Measurements from ENCODE around the gene RPL21. TPM values are rescaled to one million over a fixed set of nuclear protein-coding genes. Genes with fewer than 3 reads are reported as not detected.
"Not testable (repeated sequence)": the region's sequence is repeated elsewhere in the genome, so short reads cannot be mapped to it uniquely, and the experiment has no call there.

Gene RPL21
- total RNA-seq, 6 donors from 2014 or later, result 158 to 853 (median 524) TPM

DNA sequence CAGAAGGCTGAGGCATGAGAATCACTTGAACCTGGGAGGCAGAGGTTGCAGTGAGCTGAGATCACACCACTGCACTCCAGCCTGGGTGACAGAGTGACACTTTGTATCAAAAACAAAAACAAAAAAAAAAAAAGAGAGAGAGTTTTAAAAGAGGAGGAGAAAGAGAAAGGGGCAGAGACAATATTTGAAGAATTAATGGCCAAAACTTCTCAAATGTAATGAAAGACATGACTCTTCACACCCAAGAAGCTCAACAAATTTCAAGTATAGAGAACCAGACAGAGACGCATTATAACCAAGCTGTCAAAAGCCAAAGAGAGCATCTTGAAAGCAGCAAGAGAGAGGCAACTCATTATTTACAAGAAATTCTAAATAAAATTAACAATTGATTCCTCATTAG lies 42.8 kb upstream of the RPL21 start:
- H3K4me3 ChIP-seq, result no peak overlapping the region
- H3K4me1 ChIP-seq, result no peaks in the 10 kb centered on the region
- H3K9me3 ChIP-seq, result no peaks in the 10 kb centered on the region
- DNase-seq, result no peak
- no peak for ATAC-seq (ENCODE audit: low FRiP score in 2 of 2)
- no peak for TF ChIP-seq EP300 (IDR thresholded peaks at IDR 0.05)
- TF ChIP-seq, protein P1, sequence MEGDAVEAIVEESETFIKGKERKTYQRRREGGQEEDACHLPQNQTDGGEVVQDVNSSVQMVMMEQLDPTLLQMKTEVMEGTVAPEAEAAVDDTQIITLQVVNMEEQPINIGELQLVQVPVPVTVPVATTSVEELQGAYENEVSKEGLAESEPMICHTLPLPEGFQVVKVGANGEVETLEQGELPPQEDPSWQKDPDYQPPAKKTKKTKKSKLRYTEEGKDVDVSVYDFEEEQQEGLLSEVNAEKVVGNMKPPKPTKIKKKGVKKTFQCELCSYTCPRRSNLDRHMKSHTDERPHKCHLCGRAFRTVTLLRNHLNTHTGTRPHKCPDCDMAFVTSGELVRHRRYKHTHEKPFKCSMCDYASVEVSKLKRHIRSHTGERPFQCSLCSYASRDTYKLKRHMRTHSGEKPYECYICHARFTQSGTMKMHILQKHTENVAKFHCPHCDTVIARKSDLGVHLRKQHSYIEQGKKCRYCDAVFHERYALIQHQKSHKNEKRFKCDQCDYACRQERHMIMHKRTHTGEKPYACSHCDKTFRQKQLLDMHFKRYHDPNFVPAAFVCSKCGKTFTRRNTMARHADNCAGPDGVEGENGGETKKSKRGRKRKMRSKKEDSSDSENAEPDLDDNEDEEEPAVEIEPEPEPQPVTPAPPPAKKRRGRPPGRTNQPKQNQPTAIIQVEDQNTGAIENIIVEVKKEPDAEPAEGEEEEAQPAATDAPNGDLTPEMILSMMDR (IDR thresholded peaks at IDR 0.05), result no peak
- no peak for TF ChIP-seq POLR2AphosphoS5 (IDR thresholded peaks at IDR 0.05)
- TF ChIP-seq POLR2A (IDR thresholded peaks at IDR 0.05), result no peak
- H3K27me3 ChIP-seq, result no peaks in the 10 kb centered on the region
- no peaks in the 10 kb centered on the region for H3K36me3 ChIP-seq
- H3K27ac ChIP-seq, result no peak overlapping the region
- WGBS, 2 donors, result 92 to 96% methylated on average over 1 of the region's 1 CpG

DNA sequence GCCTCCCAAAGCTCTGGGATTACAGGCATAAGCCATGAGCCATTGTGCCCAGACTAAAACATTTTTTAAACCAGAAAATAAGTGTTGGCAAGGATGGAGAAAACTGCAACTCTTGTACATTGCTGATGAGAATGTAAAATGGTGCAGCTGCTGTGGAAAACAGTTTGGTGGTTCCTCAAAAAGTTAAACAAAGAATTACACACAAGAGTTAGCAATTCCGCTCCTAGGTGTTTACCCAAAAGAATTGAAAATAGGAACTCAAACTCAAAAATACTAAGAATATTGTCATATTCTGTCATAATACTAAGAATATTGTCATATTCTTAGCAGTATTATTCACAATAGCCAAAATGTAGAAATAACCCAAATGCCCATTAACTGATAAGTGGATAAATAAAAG lies 40.1 kb upstream of the RPL21 start:
- H3K36me3 ChIP-seq, result no peaks in the 10 kb centered on the region
- H3K27ac ChIP-seq, result no peak overlapping the region
- ATAC-seq (ENCODE audit: low FRiP score in 2 of 2) (no peak), DNase-seq (no peak)
- no peaks in the 10 kb centered on the region for H3K4me1 ChIP-seq
- no peak overlapping the region for H3K4me3 ChIP-seq
- no peak for TF ChIP-seq POLR2A (IDR thresholded peaks at IDR 0.05)
- no peak for TF ChIP-seq POLR2AphosphoS5 (IDR thresholded peaks at IDR 0.05)
- TF ChIP-seq EP300 (IDR thresholded peaks at IDR 0.05), result no peak
- TF ChIP-seq, protein P1 (IDR thresholded peaks at IDR 0.05), result no peak
- no peaks in the 10 kb centered on the region for H3K9me3 ChIP-seq
- H3K27me3 ChIP-seq, result no peaks in the 10 kb centered on the region
- WGBS, 2 donors, result 95 to 100% methylated on average over 1 of the region's 1 CpG

DNA sequence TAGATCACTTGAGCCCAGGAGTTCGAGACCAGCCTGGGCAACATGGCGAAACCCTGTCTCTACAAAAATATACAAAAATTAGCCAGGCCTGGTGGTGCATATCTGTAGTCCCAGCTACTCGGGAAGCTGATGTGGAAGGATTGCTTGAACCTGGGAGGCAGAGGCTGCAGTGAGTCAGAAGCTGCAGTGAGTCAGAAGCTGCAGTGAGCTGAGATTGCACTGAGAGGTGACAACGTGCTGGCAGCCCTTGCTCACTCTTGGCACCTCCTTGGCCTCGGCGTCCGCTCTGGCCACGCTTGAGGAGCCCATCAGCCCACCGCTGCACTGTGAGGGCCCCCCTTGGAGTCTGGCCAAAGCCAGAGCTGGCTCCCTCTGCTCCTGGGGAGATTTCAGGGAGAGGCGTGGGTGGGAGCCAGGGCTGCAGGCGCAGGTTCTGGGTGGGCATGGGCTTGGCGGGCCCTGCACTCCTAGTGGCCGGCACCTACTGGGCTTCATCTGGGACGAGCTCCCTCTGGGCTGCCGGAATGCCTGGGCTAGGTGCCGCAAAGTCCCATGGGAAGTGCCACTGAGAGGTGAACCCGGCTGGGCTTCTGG lies 39.5 kb upstream of the RPL21 start:
- TF ChIP-seq, protein P1 (IDR thresholded peaks at IDR 0.05), result no peak
- TF ChIP-seq POLR2AphosphoS5 (IDR thresholded peaks at IDR 0.05), result no peak
- H3K27ac ChIP-seq, result no peak overlapping the region
- H3K4me3 ChIP-seq, result no peak overlapping the region
- H3K27me3 ChIP-seq, result no peaks in the 10 kb centered on the region
- 87 to 90% methylated on average over 4 to 17 of the region's 17 CpGs for WGBS, 2 donors
- no peaks in the 10 kb centered on the region for H3K36me3 ChIP-seq
- H3K4me1 ChIP-seq, result no peaks in the 10 kb centered on the region
- DNase-seq (peak in 1 of 2 donors; percentile 58), ATAC-seq (ENCODE audit: low FRiP score in 2 of 2) (no peak)
- H3K9me3 ChIP-seq, result no peaks in the 10 kb centered on the region

DNA sequence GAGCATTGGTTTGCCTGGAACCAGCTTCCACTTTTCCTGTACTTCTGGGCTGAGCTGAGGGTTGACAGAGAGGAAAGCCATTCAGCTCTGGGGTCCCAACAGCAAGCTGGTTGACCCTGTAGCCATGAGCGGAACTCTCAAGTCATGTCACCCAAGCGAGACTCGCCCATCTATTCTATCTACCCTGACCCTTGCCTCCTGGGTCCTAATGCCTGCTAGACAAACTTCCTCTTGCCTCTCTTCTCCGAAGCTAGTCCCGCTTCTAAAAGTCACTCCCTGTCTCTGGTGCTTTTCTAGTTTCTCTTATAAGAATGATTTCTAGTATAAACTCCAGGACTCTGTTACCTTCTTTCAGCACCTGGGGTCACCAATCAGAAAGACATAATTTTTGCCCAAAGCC lies 38.0 kb upstream of the RPL21 start:
- not testable (repeated sequence) for H3K4me3 ChIP-seq; H3K36me3 ChIP-seq; DNase-seq; H3K9me3 ChIP-seq; H3K4me1 ChIP-seq; H3K27me3 ChIP-seq; ATAC-seq (ENCODE audit: low FRiP score in 2 of 2); H3K27ac ChIP-seq
- WGBS, 2 donors, result 94 to 95% methylated on average over 5 of the region's 5 CpGs

DNA sequence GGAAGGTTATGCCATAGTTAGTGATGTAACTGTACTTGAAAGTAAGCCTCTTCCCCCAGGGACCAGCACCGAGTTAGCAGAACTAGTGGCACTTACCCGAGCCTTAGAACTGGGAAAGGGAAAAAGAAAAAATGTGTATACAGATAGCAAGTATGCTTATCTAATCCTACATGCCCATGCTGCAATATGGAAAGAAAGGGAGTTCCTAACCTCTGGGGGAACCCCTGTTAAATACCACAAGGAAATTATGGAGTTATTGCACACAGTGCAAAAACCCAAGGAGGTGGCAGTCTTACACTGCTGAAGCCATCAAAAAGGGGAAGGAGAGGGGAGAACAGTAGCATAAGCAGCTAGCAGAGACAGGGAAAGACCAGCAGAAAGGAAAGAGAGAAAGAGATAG lies 33.6 kb upstream of the RPL21 start:
- H3K4me3 ChIP-seq; H3K27ac ChIP-seq; ATAC-seq (ENCODE audit: low FRiP score in 2 of 2); H3K27me3 ChIP-seq; H3K4me1 ChIP-seq; DNase-seq; H3K9me3 ChIP-seq; H3K36me3 ChIP-seq: not testable (repeated sequence)
- 69 to 74% methylated on average over 2 of the region's 2 CpGs for WGBS, 2 donors

DNA sequence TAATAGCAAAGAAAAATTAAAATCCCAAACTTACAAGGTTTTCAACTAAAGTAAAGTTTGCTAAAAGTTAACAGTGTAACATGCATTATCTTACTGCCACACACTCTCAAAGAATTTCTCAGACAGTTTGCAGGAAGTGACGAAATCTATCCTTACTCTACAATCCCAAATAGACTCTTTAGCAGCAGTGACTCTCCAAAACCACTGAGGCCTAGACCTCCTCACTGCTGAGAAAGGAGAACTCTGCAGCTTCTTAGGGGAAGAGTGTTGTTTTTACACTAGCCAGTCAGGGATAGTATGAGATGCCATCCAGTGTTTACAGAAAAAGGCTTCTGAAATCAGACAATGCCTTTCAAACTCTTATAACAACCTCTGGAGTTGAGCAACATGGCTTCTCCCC lies 32.5 kb upstream of the RPL21 start:
- H3K27me3 ChIP-seq; ATAC-seq (ENCODE audit: low FRiP score in 2 of 2); H3K4me1 ChIP-seq; H3K9me3 ChIP-seq; H3K27ac ChIP-seq; H3K36me3 ChIP-seq; DNase-seq; H3K4me3 ChIP-seq: not testable (repeated sequence)
- 55 to 75% methylated on average over 1 of the region's 1 CpG for WGBS, 2 donors
